AG04449 (cell line): Measurements from ENCODE around the gene CDHR4.
"Not testable (repeated sequence)": the region's sequence is repeated elsewhere in the genome, so short reads cannot be mapped to it uniquely, and the experiment has no call there.

Experiments used
- CTCF ChIA-PET: fragments of 350-600 bp; formaldehyde crosslinking; extraction: SDS; loops from one replicate; lab custom pipeline; 2021; ENCODE audit warnings: antibody characterized with exemption; lab: Yijun Ruan, JAX
- POLR2A ChIA-PET: fragments of 400-600, 350-600 bp; formaldehyde crosslinking; extraction: SDS; loops from one replicate; lab custom pipeline; 2020; ENCODE audit warnings: antibody characterized with exemption, inconsistent platforms; lab: Yijun Ruan, JAX
- DNase-seq: peaks from one replicate; pipeline ENCODE4 v3.0.0-alpha.2; 2010; ENCODE audit warnings: low read depth, low spot score
- H3K4me3 ChIP-seq: 2 replicates; pipeline ENCODE4 v1.5.1; 2011; ENCODE audit warnings: low read depth, mild to moderate bottlenecking, control low read depth, low read length
- CTCF ChIP-seq: IDR thresholded peaks from one replicate; pipeline ENCODE4 v1.5.1; 2011; ENCODE audit warnings: mild to moderate bottlenecking, moderate library complexity, low read length, control low read depth, inconsistent platforms; ENCODE audit not compliant: insufficient read depth; ENCODE audit errors: missing control alignments

The CDHR4 gene

GRCh38 chr3:49779358-49780079 is 20.2 kb downstream of the CDHR4 start:
- no peak overlapping the region for H3K4me3 ChIP-seq
- TF ChIP-seq CTCF, result no peak
- CTCF ChIA-PET, result interaction anchor here (1.2 to 1.5 kb wide), 2 partner anchors 22 to 60 kb away, joined by 4 to 7 read pairs; no protein-coding TSS in a partner anchor
- DNase-seq, result no peak
- POLR2A ChIA-PET, result no interaction called here

- CTCF ChIA-PET, result interaction anchor here (0.7 to 1.2 kb wide), 3 partner anchors 9 to 63 kb away, joined by 3 read pairs; partner anchors contain the start of gene INKA1
- H3K4me3 ChIP-seq, POLR2A ChIA-PET, DNase-seq: not testable (repeated sequence)
Measured at GRCh38 chr3:49776101-49776500, 23.6 kb downstream of the CDHR4 start.

GRCh38 chr3:49775538-49775937 is 24.1 kb downstream of the CDHR4 start:
- no peak overlapping the region for H3K4me3 ChIP-seq
- POLR2A ChIA-PET, result no interaction called here
- DNase-seq, result no peak
- CTCF ChIA-PET, result interaction anchor here (1.0 to 1.2 kb wide), 2 partner anchors 9 to 28 kb away, joined by 3 read pairs; partner anchors contain the start of gene INKA1
- TF ChIP-seq CTCF, result no peak

GRCh38 chr3:49772703-49773102 is 27.0 kb downstream of the CDHR4 start:
- TF ChIP-seq CTCF, result no peak
- ChIA-PET CTCF (interaction anchor here (1.3 kb wide), 1 partner anchor 67 kb away, joined by 3 read pairs; no protein-coding TSS in a partner anchor), POLR2A (interaction anchor here (1.3 kb wide), 1 partner anchor 14 kb away, joined by 4 read pairs; the partner anchor contains the start of gene IP6K1)
- DNase-seq, result no peak
- H3K4me3 ChIP-seq, result no peak overlapping the region

- CTCF ChIA-PET, result interaction anchor here (0.6 to 2.1 kb wide), 7 partner anchors 12 to 68 kb away, joined by 3 to 8 read pairs (median 3); partner anchors contain the start of gene INKA1
- POLR2A ChIA-PET, result no interaction called here
- no peak for TF ChIP-seq CTCF
- no peak for DNase-seq
- H3K4me3 ChIP-seq, result no peak overlapping the region
Measured at GRCh38 chr3:49771340-49771938, 28.2 kb downstream of the CDHR4 start.

GRCh38 chr3:49769926-49770325 is 29.7 kb downstream of the CDHR4 start:
- POLR2A ChIA-PET, result interaction anchor here (0.6 kb wide), 1 partner anchor 12 kb away, joined by 3 read pairs; no protein-coding TSS in a partner anchor
- no peak for DNase-seq
- TF ChIP-seq CTCF, result no peak
- CTCF ChIA-PET, result interaction anchor here (1.1 to 2.1 kb wide), 5 partner anchors 12 to 69 kb away, joined by 3 to 8 read pairs (median 5); partner anchors contain the start of gene INKA1
- H3K4me3 ChIP-seq, result no peak overlapping the region
